Immature natural killer cell (primary cell): ENCODE measurements around the gene MAS1L. TPM values are rescaled to one million over a fixed set of nuclear protein-coding genes. Genes with fewer than 3 reads are reported as not detected.

ENCODE experiments used
- DNase-seq, 3 donors: peaks; one replicate each; pipeline ENCODE4 v3.0.0; 2022; ENCODE audit warnings: mixed read lengths in 1 of 3
- H3K27ac Mint-ChIP-seq, 6 donors: one replicate each; pipeline ENCODE4 v1.8.0; 2020; ENCODE audit warnings: mixed read lengths in 6 of 6, mild to moderate bottlenecking in 5 of 6, inconsistent platforms in 4 of 6, moderate library complexity in 3 of 6
- H3K27me3 Mint-ChIP-seq, 3 donors: one replicate each; pipeline ENCODE4 v1.8.0; 2020 to 2021; ENCODE audit warnings: low read depth in 3 of 3, mild to moderate bottlenecking in 3 of 3, mixed read lengths in 3 of 3, moderate library complexity in 3 of 3, inconsistent platforms in 1 of 3
- H3K36me3 Mint-ChIP-seq, 3 donors: one replicate each; pipeline ENCODE4 v1.8.0; 2020; ENCODE audit warnings: mixed read lengths in 3 of 3, inconsistent platforms in 2 of 3, mild to moderate bottlenecking in 2 of 3
- H3K4me1 Mint-ChIP-seq, 2 donors: one replicate each; pipeline ENCODE4 v1.8.0; 2020; ENCODE audit warnings: inconsistent platforms in 2 of 2, mild to moderate bottlenecking in 2 of 2, mixed read lengths in 2 of 2, moderate library complexity in 1 of 2
- H3K4me3 Mint-ChIP-seq, 5 donors: one replicate each; pipeline ENCODE4 v1.8.0; 2020; ENCODE audit warnings: mild to moderate bottlenecking in 5 of 5, mixed read lengths in 5 of 5, inconsistent platforms in 3 of 5, moderate library complexity in 3 of 5
- H3K9me3 Mint-ChIP-seq, 6 donors: one replicate each; pipeline ENCODE4 v1.8.0; 2020; ENCODE audit warnings: mild to moderate bottlenecking in 6 of 6, mixed read lengths in 6 of 6, inconsistent platforms in 4 of 6, moderate library complexity in 3 of 6
- polyA plus RNA-seq, 3 donors: library from polyadenylated mRNA; unstranded; fragments of 300-500 nt; fragmentation: Illumina TruSeq; gene quantifications; one replicate each; pipeline ENCODE4 v1.2.3, GENCODE V29; 2021

MAS1L gene
- not detected for polyA plus RNA-seq

DNA sequence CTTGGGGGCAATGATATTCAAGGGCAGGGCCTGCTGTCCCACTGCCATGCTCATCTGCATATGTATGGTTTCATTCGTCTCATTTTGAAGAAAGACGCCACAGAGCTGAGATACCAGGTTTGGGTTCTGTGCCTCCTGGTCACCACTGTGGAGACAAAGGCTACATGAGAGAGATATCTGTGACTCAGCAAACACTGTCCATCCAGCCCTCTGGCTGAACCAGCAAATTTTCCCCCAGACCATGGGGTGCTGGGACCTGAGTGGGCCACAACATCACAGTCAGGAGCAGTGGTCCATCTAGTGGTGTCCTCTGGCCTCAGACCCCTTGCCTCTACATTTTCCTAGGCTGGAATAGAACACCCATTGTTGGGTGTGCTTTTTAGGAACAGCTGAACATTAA lies at the start of gene MAS1L:
Gene MAS1L (minus strand): TSS at position 297 of the 400 bp plus-strand sequence. CDS start 54 bp downstream, at position 243.
- H3K27ac Mint-ChIP-seq, result no peak within 1 kb of the TSS
- no peaks in the 10 kb centered on the region for H3K36me3 Mint-ChIP-seq
- DNase-seq, result no peak
- H3K4me3 Mint-ChIP-seq, result no peak within 1 kb of the TSS
- no peaks in the 10 kb centered on the region for H3K4me1 Mint-ChIP-seq
- H3K9me3 Mint-ChIP-seq, result peaks cover 0 to 1% (median 0%) of the 10 kb centered on the region in 6 donors
- peaks cover 5% of the 10 kb centered on the region in 3 donors for H3K27me3 Mint-ChIP-seq

GRCh38 chr6:29532320-29532951 lies 44.7 kb upstream of the MAS1L start:
- Mint-ChIP-seq H3K4me3 (no peak overlapping the region), H3K4me1 (no peaks in the 10 kb centered on the region), H3K9me3 (no peaks in the 10 kb centered on the region), H3K36me3 (no peaks in the 10 kb centered on the region), H3K27me3 (peaks cover 3 to 7% (median 4%) of the 10 kb centered on the region in 3 donors), H3K27ac (no peak overlapping the region)
- no peak for DNase-seq

DNA sequence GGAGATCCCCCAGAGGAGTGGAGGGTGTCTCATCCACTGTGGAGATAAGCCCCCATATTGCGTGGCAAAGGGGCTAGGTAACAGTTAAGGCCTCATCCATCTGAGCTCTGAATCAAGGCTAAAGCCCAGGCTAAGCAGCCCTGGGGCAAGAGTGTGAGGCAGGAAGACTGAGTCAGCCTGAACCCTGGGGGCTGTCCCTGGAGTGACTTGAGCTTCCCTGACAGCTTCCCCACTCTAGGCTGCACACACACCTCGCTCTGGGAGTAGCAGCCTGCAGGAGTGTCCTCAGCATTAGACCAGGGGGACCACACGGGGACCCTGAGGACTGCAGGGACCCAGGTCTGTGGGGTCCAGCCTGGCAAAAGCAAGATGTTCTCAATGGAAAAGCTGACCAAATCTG lies 43.9 kb upstream of the MAS1L start:
- Mint-ChIP-seq H3K4me1 (no peaks in the 10 kb centered on the region), H3K9me3 (no peaks in the 10 kb centered on the region), H3K27ac (no peak overlapping the region), H3K36me3 (no peaks in the 10 kb centered on the region), H3K4me3 (no peak overlapping the region), H3K27me3 (peaks cover 3 to 10% (median 4%) of the 10 kb centered on the region in 3 donors)
- DNase-seq, result no peak

- Mint-ChIP-seq H3K36me3 (no peaks in the 10 kb centered on the region), H3K27ac (no peak overlapping the region), H3K9me3 (no peaks in the 10 kb centered on the region), H3K4me1 (no peaks in the 10 kb centered on the region), H3K27me3 (peaks cover 3 to 10% (median 7%) of the 10 kb centered on the region in 3 donors), H3K4me3 (no peak overlapping the region)
- DNase-seq, result no peak
Measured at GRCh38 chr6:29530671-29531310, 43.0 kb upstream of the MAS1L start.

GRCh38 chr6:29529956-29530355 lies 42.2 kb upstream of the MAS1L start:
- no peaks in the 10 kb centered on the region for H3K4me1 Mint-ChIP-seq
- H3K36me3 Mint-ChIP-seq, result no peaks in the 10 kb centered on the region
- no peaks in the 10 kb centered on the region for H3K9me3 Mint-ChIP-seq
- DNase-seq, result no peak
- H3K4me3 Mint-ChIP-seq, result no peak overlapping the region
- H3K27ac Mint-ChIP-seq, result no peak overlapping the region
- peaks cover 3 to 13% (median 7%) of the 10 kb centered on the region in 3 donors for H3K27me3 Mint-ChIP-seq

- H3K4me3 Mint-ChIP-seq, result no peak overlapping the region
- no peak for DNase-seq
- no peaks in the 10 kb centered on the region for H3K4me1 Mint-ChIP-seq
- no peaks in the 10 kb centered on the region for H3K36me3 Mint-ChIP-seq
- H3K27me3 Mint-ChIP-seq, result peaks cover 7 to 13% (median 8%) of the 10 kb centered on the region in 3 donors
- H3K9me3 Mint-ChIP-seq, result no peaks in the 10 kb centered on the region
- H3K27ac Mint-ChIP-seq, result no peak overlapping the region
Measured at GRCh38 chr6:29528988-29529560, 41.3 kb upstream of the MAS1L start.

DNA sequence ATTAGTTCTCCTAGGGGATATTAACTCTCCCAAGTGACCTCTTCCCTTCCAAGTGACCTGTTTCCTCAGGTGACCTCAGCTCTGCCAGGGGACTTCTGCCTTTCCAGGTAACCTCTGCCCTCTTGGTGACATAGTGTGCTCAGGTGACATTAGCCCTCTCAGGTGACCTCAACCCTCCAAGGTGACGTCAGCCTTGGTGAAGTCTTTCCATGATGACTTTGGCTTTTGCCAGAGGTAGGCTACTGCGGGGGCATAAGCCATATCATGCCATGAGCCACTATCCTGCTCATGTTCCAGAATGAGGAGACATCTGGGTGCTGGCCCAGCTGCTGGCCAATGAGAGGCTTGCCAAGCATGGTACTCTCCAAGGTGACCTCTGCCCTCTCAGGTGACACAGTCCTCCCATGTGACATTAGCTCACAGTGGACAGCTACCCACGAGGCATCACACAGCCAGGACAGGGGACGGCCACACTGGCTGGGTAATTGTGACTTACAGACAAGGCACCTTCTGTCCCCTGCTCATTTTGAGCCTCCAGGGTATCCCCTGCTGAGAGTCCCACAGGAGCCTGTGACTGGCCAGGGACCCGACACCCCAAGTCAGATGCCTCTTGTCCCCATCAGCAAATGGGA lies 40.7 kb upstream of the MAS1L start:
- Mint-ChIP-seq H3K4me1 (no peaks in the 10 kb centered on the region), H3K27me3 (peaks cover 7 to 15% (median 8%) of the 10 kb centered on the region in 3 donors), H3K27ac (no peak overlapping the region), H3K36me3 (no peaks in the 10 kb centered on the region), H3K4me3 (no peak overlapping the region), H3K9me3 (no peaks in the 10 kb centered on the region)
- DNase-seq, result no peak

GRCh38 chr6:29527564-29527963 lies 39.8 kb upstream of the MAS1L start:
- no peaks in the 10 kb centered on the region for H3K4me1 Mint-ChIP-seq
- no peaks in the 10 kb centered on the region for H3K36me3 Mint-ChIP-seq
- H3K9me3 Mint-ChIP-seq, result no peaks in the 10 kb centered on the region
- no peak overlapping the region for H3K27ac Mint-ChIP-seq
- DNase-seq, result no peak
- H3K4me3 Mint-ChIP-seq, result no peak overlapping the region
- H3K27me3 Mint-ChIP-seq, result peaks cover 7 to 18% (median 8%) of the 10 kb centered on the region in 3 donors

DNA sequence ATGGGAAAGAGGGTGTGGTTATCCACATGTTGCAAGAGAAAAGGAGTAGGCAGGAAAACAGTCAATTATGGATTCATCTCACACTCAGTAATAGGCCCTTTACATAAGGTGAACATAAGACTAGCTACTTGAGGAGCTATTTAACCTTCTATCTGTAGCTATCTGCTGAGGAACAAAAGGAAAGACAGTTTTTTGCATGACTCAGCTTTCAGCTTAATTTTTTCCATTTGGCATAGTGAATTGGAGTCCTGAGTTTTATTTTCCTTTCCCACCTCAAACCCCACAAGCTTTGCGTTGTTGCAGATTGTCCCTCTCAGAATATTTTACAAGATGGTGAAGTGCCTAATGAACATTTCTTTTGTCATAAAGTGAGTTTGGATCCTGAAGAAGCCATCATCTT lies 39.4 kb upstream of the MAS1L start:
- Mint-ChIP-seq H3K9me3 (no peaks in the 10 kb centered on the region), H3K27ac (no peak overlapping the region), H3K4me3 (no peak overlapping the region), H3K27me3 (peaks cover 7 to 18% (median 8%) of the 10 kb centered on the region in 3 donors), H3K4me1 (no peaks in the 10 kb centered on the region), H3K36me3 (no peaks in the 10 kb centered on the region)
- no peak for DNase-seq

DNA sequence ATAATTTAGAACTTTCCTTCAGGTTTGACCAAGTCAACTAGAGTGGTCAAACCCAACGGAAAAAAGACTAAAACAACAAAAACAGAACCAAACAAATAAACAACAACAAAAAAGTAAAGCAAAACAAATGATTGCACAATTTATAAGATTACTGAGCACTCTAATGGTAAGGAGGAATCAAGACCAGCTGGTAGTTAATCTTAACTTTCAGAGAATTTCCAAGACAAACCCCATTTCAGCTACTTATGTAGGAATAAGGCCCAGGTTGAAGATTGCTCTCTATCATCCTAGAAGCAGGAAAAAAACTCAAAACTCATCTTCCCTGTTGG lies 37.5 kb upstream of the MAS1L start:
- DNase-seq, result no peak
- H3K27ac Mint-ChIP-seq, result no peak overlapping the region
- H3K9me3 Mint-ChIP-seq, result no peaks in the 10 kb centered on the region
- no peak overlapping the region for H3K4me3 Mint-ChIP-seq
- no peaks in the 10 kb centered on the region for H3K4me1 Mint-ChIP-seq
- H3K27me3 Mint-ChIP-seq, result peaks cover 7 to 20% (median 9%) of the 10 kb centered on the region in 3 donors
- H3K36me3 Mint-ChIP-seq, result no peaks in the 10 kb centered on the region

- Mint-ChIP-seq H3K36me3 (no peaks in the 10 kb centered on the region), H3K4me3 (no peak overlapping the region), H3K9me3 (no peaks in the 10 kb centered on the region), H3K27ac (no peak overlapping the region), H3K4me1 (no peaks in the 10 kb centered on the region), H3K27me3 (peaks cover 7 to 20% (median 9%) of the 10 kb centered on the region in 3 donors)
- DNase-seq, result no peak
Measured at GRCh38 chr6:29524444-29525310, 36.9 kb upstream of the MAS1L start.

- Mint-ChIP-seq H3K4me3 (no peak overlapping the region), H3K27me3 (peaks cover 4 to 17% (median 6%) of the 10 kb centered on the region in 3 donors), H3K27ac (no peak overlapping the region), H3K9me3 (no peaks in the 10 kb centered on the region), H3K36me3 (no peaks in the 10 kb centered on the region), H3K4me1 (no peaks in the 10 kb centered on the region)
- DNase-seq, result no peak
Measured at GRCh38 chr6:29524044-29524443, 36.3 kb upstream of the MAS1L start.

DNA sequence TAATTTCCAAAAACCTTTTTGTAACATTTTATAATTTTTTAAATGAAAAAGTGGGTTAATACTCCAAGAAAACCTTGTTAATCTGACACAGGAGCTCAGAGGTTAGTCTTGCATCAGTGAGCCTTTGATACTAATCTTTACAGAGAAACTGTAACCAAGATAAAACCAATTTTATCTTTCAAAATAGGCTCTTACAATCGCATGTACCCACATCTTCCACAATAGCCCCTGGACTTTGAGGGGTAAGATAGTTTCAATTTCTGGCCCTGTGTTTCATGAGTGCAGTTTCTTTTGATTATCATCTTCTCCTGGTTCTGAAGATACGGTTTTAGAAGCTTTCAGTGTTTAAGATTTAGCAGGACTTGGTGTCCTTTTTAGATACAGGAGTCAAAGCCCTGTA lies 34.5 kb upstream of the MAS1L start:
- no peak for DNase-seq
- H3K4me3 Mint-ChIP-seq, result no peak overlapping the region
- no peaks in the 10 kb centered on the region for H3K36me3 Mint-ChIP-seq
- no peaks in the 10 kb centered on the region for H3K9me3 Mint-ChIP-seq
- no peak overlapping the region for H3K27ac Mint-ChIP-seq
- H3K27me3 Mint-ChIP-seq, result peaks cover 3 to 14% (median 6%) of the 10 kb centered on the region in 3 donors
- no peaks in the 10 kb centered on the region for H3K4me1 Mint-ChIP-seq
